B cell (primary cell): ENCODE results near the gene TSPAN31. TPM values are rescaled to one million over a fixed set of nuclear protein-coding genes. Genes with fewer than 3 reads are reported as not detected.

Source experiments
- ATAC-seq: fragments of 200-7000 bp; cut with Tn5 transposase; one replicate; pipeline ENCODE4 v1.10.0; 2021; ENCODE audit warnings: low read depth, mild to moderate bottlenecking, moderate number of reproducible peaks, moderate library complexity
- CTCF ChIA-PET: fragments of 350-600 bp; sonication (Branson Sonifier 250); formaldehyde crosslinking; loops from one replicate; lab custom pipeline; 2021; ENCODE audit warnings: antibody characterized with exemption, inconsistent platforms; lab: Charles Lee
- POLR2A ChIA-PET: fragments of 350-600 bp; sonication (Branson Sonifier 250); formaldehyde crosslinking; loops from one replicate; lab custom pipeline; 2021; ENCODE audit warnings: antibody characterized with exemption; lab: Charles Lee
- DNase-seq: peaks from one replicate; pipeline ENCODE4 v3.0.0; 2013
- H2AFZ ChIP-seq: 2 replicates; pipeline ENCODE4 v1.6.1; 2012; ENCODE audit warnings: mild to moderate bottlenecking, low read depth, low read length; ENCODE audit not compliant: insufficient read depth, poor library complexity, severe bottlenecking
- H3K27ac ChIP-seq, 2 donors: 1 replicate in 1 of 2; 2 replicates in 1 of 2; pipeline ENCODE4 v1.5.1; 2012 to 2013; ENCODE audit warnings: low read length in 2 of 2, mild to moderate bottlenecking in 2 of 2, moderate library complexity in 1 of 2
- H3K27me3 ChIP-seq, 4 experiments: fragments of 200-600 bp in 1 of 4; sonication (generic) in 1 of 4; replicated peaks in 1 of 4; 1 replicate in 2 of 4; 2 replicates in 2 of 4; pipeline versions ENCODE4 v1.6.1 to v1.7.0; 2013 to 2016; ENCODE audit warnings: low read length in 3 of 4, mild to moderate bottlenecking in 2 of 4, mixed read lengths in 1 of 4, moderate library complexity in 1 of 4; ENCODE audit not compliant: insufficient read depth in 4 of 4, control insufficient read depth in 3 of 4; ENCODE audit errors: control extremely low read depth in 1 of 4
- H3K36me3 ChIP-seq, 2 experiments: replicated peaks in 1 of 2; 1 replicate in 1 of 2; 2 replicates in 1 of 2; pipeline versions ENCODE4 v1.6.1 to v1.7.1; 2013; ENCODE audit warnings: low read length in 1 of 2; ENCODE audit not compliant: insufficient read depth in 2 of 2, control insufficient read depth in 1 of 2; ENCODE audit errors: control extremely low read depth in 1 of 2, extremely low read depth in 1 of 2
- H3K4me1 ChIP-seq, 2 donors: fragments of 200-600 bp in 1 of 2; sonication (generic) in 1 of 2; 1 replicate in 1 of 2; 2 replicates in 1 of 2; pipeline versions ENCODE4 v1.5.1 to v1.6.1; 2013 to 2017; ENCODE audit warnings: low read length in 2 of 2; ENCODE audit not compliant: control insufficient read depth in 2 of 2, insufficient read depth in 2 of 2
- H3K4me2 ChIP-seq: replicated peaks from 2 replicates; pipeline ENCODE3; 2012; ENCODE audit warnings: mild to moderate bottlenecking, low read depth, low read length; ENCODE audit not compliant: poor library complexity, severe bottlenecking
- H3K4me3 ChIP-seq, 5 experiments: fragments of 200-600 bp in 1 of 5; sonication (generic) in 1 of 5; 1 replicate in 3 of 5; 2 replicates in 2 of 5; pipeline versions ENCODE4 v1.5.1 to v1.7.0; 2011 to 2016; ENCODE audit warnings: low read length in 4 of 5, mild to moderate bottlenecking in 4 of 5, low read depth in 2 of 5, control low read depth in 1 of 5, moderate library complexity in 1 of 5; ENCODE audit not compliant: insufficient read depth in 1 of 5; ENCODE audit errors: control extremely low read depth in 1 of 5, extremely low read depth in 1 of 5
- H3K79me2 ChIP-seq: fragments of 200-600 bp; sonication (generic); one replicate; pipeline ENCODE4 v1.6.0; 2016; ENCODE audit warnings: low read length; ENCODE audit not compliant: control insufficient read depth, insufficient read depth
- H3K9ac ChIP-seq: fragments of 200-600 bp; sonication (generic); 2 replicates; pipeline ENCODE4 v1.6.1; 2017; ENCODE audit warnings: mild to moderate bottlenecking, low read length, moderate library complexity
- H3K9me3 ChIP-seq, 3 donors: one replicate each; pipeline versions ENCODE4 v1.6.1 to v1.7.1; 2013; ENCODE audit warnings: low read length in 2 of 3; ENCODE audit not compliant: control insufficient read depth in 2 of 3, insufficient read depth in 1 of 3; ENCODE audit errors: control extremely low read depth in 1 of 3
- H4K20me1 ChIP-seq: 2 replicates; pipeline ENCODE4 v1.6.0; 2012; ENCODE audit warnings: mild to moderate bottlenecking, low read length; ENCODE audit not compliant: insufficient read depth, control insufficient read depth, poor library complexity, severe bottlenecking
- H3K27ac Mint-ChIP-seq: one replicate; pipeline ENCODE4 v1.8.0; 2021; ENCODE audit warnings: mixed read lengths
- H3K27me3 Mint-ChIP-seq: one replicate; pipeline ENCODE4 v1.8.0; 2021; ENCODE audit warnings: mixed read lengths
- H3K4me1 Mint-ChIP-seq: one replicate; pipeline ENCODE4 v1.8.0; 2021; ENCODE audit warnings: mixed read lengths
- H3K4me3 Mint-ChIP-seq: one replicate; pipeline ENCODE4 v1.8.0; 2021; ENCODE audit warnings: mixed read lengths
- H3K9me3 Mint-ChIP-seq: one replicate; pipeline ENCODE4 v1.8.0; 2022; ENCODE audit warnings: mixed read lengths; ENCODE audit not compliant: insufficient read depth
- EZH2 ChIP-seq: IDR thresholded peaks from 2 replicates; pipeline ENCODE4 v1.6.1; 2012; ENCODE audit warnings: borderline replicate concordance, low read depth, mild to moderate bottlenecking, moderate library complexity, low read length; ENCODE audit not compliant: insufficient read depth, poor library complexity, severe bottlenecking
- WGBS: methylation state at CpG from one replicate; pipeline ENCODE4 v1.1.5; 2013; ENCODE audit warnings: missing lambda C conversion rate; ENCODE audit not compliant: insufficient coverage; 5-methylcytosine and 5-hydroxymethylcytosine counted together
- intact Hi-C: fragments of 100-400 bp; cut with micrococcal nuclease; formaldehyde crosslinking; loops from one replicate; pipeline ENCODE4 v1.10.0; 2022
- polyA plus RNA-seq: library from polyadenylated mRNA; depleted of rRNA; stranded (reverse); fragments of >200 nt; gene quantifications from 2 replicates; pipeline ENCODE4 v1.2.3, GENCODE V29; 2012
- total RNA-seq, 2 donors: library from RNA; stranded (reverse); fragments of 120-200 nt in 1 of 2; gene quantifications; 1 replicate in 1 of 2; 2 replicates in 1 of 2; pipeline versions ENCODE4 v1.2.3 to v1.2.4, GENCODE V29; 2013 to 2022
- TF ChIP-seq, protein P1 (sequence below): fragments of 200-600 bp; IDR thresholded peaks from one replicate; pipeline ENCODE4 v1.8.0; 2022; ENCODE audit warnings: antibody characterized with exemption, mild to moderate bottlenecking

The TSPAN31 gene
- total and polyA plus RNA-seq, 2 donors (not counting 1 experiment from before 2014, with no cell fraction given): 24.0 to 29.6 TPM

DNA sequence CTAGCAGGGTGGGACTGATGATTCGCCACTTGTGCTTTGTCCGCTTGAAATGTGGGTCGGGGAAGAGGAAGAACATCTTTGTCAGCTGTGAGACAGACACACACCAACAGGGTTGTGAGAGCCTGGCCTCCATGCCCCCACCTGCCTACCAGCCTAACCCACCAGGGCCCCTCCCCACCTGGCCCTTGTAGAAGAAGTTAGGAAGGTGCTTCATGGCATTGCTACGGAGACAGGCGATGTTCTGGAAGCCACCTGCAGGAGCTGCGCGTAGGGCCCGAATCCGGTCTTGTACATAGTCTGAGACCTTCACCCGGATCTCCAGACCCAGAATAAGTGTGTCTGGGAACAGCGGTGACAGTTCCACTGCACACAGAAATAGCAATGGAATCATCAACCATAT, 24.8 kb downstream of the TSPAN31 start:
- intact Hi-C loops: no loop called here
- TF ChIP-seq EZH2: no peak
- TF ChIP-seq, protein P1, sequence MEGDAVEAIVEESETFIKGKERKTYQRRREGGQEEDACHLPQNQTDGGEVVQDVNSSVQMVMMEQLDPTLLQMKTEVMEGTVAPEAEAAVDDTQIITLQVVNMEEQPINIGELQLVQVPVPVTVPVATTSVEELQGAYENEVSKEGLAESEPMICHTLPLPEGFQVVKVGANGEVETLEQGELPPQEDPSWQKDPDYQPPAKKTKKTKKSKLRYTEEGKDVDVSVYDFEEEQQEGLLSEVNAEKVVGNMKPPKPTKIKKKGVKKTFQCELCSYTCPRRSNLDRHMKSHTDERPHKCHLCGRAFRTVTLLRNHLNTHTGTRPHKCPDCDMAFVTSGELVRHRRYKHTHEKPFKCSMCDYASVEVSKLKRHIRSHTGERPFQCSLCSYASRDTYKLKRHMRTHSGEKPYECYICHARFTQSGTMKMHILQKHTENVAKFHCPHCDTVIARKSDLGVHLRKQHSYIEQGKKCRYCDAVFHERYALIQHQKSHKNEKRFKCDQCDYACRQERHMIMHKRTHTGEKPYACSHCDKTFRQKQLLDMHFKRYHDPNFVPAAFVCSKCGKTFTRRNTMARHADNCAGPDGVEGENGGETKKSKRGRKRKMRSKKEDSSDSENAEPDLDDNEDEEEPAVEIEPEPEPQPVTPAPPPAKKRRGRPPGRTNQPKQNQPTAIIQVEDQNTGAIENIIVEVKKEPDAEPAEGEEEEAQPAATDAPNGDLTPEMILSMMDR: no peak
- DNase-seq (peak; percentile 8), ATAC-seq (no peak)
- peaks cover 3% of the 10 kb centered on the region for H4K20me1 ChIP-seq
- H3K4me3 Mint-ChIP-seq: no peak overlapping the region
- CTCF ChIA-PET: no interaction called here
- peaks cover 0 to 13% (median 0%) of the 10 kb centered on the region in 3 donors for H3K9me3 ChIP-seq
- H3K4me3 ChIP-seq: no peak overlapping the region
- H3K27me3 ChIP-seq: peaks cover 0 to 32% (median 22%) of the 10 kb centered on the region in 4 experiments
- peaks cover 17% of the 10 kb centered on the region for H3K27me3 Mint-ChIP-seq
- peaks cover 38 to 47% of the 10 kb centered on the region in 2 donors for H3K4me1 ChIP-seq
- peaks cover 36% of the 10 kb centered on the region for H3K4me1 Mint-ChIP-seq
- H3K79me2 ChIP-seq: peaks cover 7% of the 10 kb centered on the region
- no peak overlapping the region for H2AFZ ChIP-seq
- POLR2A ChIA-PET: no interaction called here
- no peak overlapping the region for H3K4me2 ChIP-seq
- no peak overlapping the region for H3K27ac ChIP-seq
- WGBS: 98% methylated on average over 7 of the region's 11 CpGs
- H3K36me3 ChIP-seq: no peaks in the 10 kb centered on the region
- H3K9ac ChIP-seq: no peak overlapping the region
- no peak overlapping the region for H3K27ac Mint-ChIP-seq
- no peaks in the 10 kb centered on the region for H3K9me3 Mint-ChIP-seq

DNA sequence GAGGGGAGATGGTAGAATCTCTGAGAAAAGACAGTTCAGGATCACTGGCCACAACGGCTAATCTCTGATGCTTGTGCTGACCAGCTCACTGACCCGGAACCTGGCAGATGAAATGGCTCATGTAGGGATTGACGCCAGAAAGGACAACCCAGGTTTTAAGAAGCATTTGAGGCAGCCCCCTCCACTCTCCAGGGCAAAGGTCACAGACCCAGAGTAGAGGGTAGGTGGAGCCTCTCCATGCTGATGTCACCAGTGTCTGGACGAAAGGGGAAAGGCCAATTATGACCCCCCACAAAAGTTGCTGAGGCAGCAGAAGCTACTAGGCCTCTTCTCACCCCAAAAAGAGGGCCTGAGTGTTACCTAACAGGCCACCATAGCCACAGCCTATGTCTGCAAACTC, 25.9 kb downstream of the TSPAN31 start:
- POLR2A ChIA-PET: no interaction called here
- intact Hi-C loops: no loop called here
- H3K4me3 Mint-ChIP-seq: peak overlapping the region; percentile 66
- H3K27ac Mint-ChIP-seq: no peak overlapping the region
- no peak overlapping the region for H3K27ac ChIP-seq
- H3K36me3 ChIP-seq: no peaks in the 10 kb centered on the region
- ATAC-seq (no peak), DNase-seq (peak; percentile 8)
- H3K9ac ChIP-seq: no peak overlapping the region
- peaks cover 26 to 35% of the 10 kb centered on the region in 2 donors for H3K4me1 ChIP-seq
- 79% methylated on average over 3 of the region's 4 CpGs for WGBS
- peak overlapping the region; percentile 94 for H3K4me2 ChIP-seq
- H3K27me3 Mint-ChIP-seq: peaks cover 8% of the 10 kb centered on the region
- peaks cover 26% of the 10 kb centered on the region for H3K4me1 Mint-ChIP-seq
- H3K9me3 ChIP-seq: peaks cover 0 to 7% (median 0%) of the 10 kb centered on the region in 3 donors
- H4K20me1 ChIP-seq: no peaks in the 10 kb centered on the region
- CTCF ChIA-PET: interaction anchor here (1.0 kb wide), 1 partner anchor 12 kb away, joined by 3 read pairs; the partner anchor contains the start of gene TSFM
- H2AFZ ChIP-seq: no peak overlapping the region
- no peaks in the 10 kb centered on the region for H3K79me2 ChIP-seq
- H3K27me3 ChIP-seq: peaks cover 0 to 21% (median 17%) of the 10 kb centered on the region in 4 experiments
- H3K9me3 Mint-ChIP-seq: no peaks in the 10 kb centered on the region
- TF ChIP-seq, protein P1: no peak
- no peak for TF ChIP-seq EZH2
- H3K4me3 ChIP-seq: no peak overlapping the region
